ENCODE results near the gene CD44. TPM values are rescaled to one million over a fixed set of nuclear protein-coding genes. Genes with fewer than 3 reads are reported as not detected.

CD44 gene
- total RNA-seq, 6 experiments from 2014 or later = 12.2 to 64.1 (median 22.9) TPM

DNA sequence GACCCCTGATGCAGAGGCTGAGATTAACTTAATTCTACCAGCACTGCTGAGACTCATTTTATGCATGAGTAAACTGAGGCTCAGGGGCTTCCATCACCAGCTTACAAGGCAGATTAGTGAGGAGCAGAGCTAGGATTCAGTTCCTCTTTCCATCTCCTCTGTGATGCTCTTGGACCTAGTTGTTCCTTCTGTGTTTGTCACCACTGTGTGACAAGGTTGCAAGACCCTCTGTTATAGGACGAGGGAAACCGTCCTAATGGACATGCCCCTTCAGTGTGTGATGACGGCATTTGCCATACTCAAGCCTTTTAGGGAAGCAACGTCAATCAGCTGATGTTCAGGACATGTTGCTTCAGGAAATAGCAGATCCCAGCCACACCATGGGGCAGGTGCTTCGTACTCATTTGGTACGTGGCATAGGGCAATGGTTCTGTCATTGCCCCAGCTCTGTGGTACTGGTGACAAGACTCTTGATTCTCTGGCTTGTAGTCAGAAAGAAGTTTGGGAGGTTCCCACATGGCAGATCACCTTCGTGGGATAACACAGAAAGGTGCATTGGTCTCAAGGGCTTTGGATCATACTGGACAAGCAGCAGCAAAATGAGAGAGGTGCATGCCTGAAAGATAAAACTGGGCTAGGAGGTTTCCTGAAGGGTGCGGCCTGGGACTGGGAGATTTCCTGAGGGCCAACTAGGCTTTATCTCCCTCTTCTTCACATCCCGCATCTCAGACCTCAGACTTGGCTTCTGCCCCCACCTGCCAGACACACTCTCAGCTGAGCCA lies 23.9 kb upstream of the CD44 start:
- DNase-seq (no peak), ATAC-seq (no peak)
- no peak overlapping the region for H3K27ac ChIP-seq
- H3K4me3 ChIP-seq = no peak overlapping the region
- TF ChIP-seq, protein P1, sequence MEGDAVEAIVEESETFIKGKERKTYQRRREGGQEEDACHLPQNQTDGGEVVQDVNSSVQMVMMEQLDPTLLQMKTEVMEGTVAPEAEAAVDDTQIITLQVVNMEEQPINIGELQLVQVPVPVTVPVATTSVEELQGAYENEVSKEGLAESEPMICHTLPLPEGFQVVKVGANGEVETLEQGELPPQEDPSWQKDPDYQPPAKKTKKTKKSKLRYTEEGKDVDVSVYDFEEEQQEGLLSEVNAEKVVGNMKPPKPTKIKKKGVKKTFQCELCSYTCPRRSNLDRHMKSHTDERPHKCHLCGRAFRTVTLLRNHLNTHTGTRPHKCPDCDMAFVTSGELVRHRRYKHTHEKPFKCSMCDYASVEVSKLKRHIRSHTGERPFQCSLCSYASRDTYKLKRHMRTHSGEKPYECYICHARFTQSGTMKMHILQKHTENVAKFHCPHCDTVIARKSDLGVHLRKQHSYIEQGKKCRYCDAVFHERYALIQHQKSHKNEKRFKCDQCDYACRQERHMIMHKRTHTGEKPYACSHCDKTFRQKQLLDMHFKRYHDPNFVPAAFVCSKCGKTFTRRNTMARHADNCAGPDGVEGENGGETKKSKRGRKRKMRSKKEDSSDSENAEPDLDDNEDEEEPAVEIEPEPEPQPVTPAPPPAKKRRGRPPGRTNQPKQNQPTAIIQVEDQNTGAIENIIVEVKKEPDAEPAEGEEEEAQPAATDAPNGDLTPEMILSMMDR (IDR thresholded peaks at IDR 0.05) = no peak
- no peak for TF ChIP-seq POLR2A (IDR thresholded peaks at IDR 0.05)
- H3K36me3 ChIP-seq = no peaks in the 10 kb centered on the region
- intact Hi-C loops (cut with DNase I) = no loop called here
- WGBS (ENCODE audit: insufficient coverage, low coverage, low lambda C conversion rate, missing lambda C conversion rate) = 73% methylated on average over 6 of the region's 9 CpGs
- H3K4me1 ChIP-seq = no peaks in the 10 kb centered on the region
- H3K9me3 ChIP-seq = no peaks in the 10 kb centered on the region
- H3K27me3 ChIP-seq = no peaks in the 10 kb centered on the region

DNA sequence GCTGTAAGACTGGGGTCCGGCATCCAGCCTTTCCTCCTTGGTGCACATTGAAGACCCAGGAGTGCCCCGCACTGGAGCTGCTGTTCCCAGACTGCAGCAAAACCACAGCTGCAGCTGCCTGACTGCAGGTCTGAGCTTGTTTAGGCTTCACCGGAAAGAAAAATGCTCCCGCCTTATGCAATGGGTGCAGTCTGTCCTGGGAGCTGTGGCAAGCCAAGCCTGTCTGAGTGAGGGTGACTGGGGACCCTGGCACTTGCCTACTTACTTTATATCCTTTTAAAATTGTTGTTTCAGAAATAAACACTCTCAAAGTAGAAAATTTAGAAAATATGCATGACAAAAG lies 23.3 kb upstream of the CD44 start:
- Histone ChIP-seq H3K9me3 (no peaks in the 10 kb centered on the region), H3K4me3 (no peak overlapping the region), H3K4me1 (no peaks in the 10 kb centered on the region), H3K27me3 (no peaks in the 10 kb centered on the region), H3K36me3 (no peaks in the 10 kb centered on the region), H3K27ac (no peak overlapping the region)
- WGBS (ENCODE audit: insufficient coverage, low coverage, low lambda C conversion rate, missing lambda C conversion rate) = no CpG with 5 or more reads among the region's 4 CpGs
- DNase-seq = no peak
- intact Hi-C loops (cut with DNase I) = no loop called here
- no peak for TF ChIP-seq POLR2A (IDR thresholded peaks at IDR 0.05)
- TF ChIP-seq, protein P1 (IDR thresholded peaks at IDR 0.05) = no peak
- ATAC-seq = no peak

DNA sequence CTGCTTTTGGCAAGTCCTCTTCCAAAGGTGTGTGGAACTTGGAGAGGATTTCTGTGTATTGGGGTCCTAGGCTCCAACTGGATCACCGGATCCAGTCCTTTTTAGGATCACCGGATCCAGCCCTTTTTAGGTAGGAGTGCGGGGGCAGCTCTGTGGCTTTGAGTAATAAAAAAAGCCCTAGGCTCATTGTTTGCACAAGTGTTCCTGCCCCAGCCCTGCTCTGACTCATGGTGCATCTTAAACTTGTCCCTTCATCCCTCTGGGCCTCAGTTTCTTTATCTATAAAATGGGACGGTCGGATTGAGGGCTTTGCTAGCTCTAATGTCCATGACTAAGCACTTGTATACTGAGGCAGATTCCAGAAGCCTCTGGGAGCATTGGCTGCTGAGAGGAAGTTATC lies 22.7 kb upstream of the CD44 start:
- H3K9me3 ChIP-seq = no peaks in the 10 kb centered on the region
- H3K27ac ChIP-seq = no peak overlapping the region
- no peaks in the 10 kb centered on the region for H3K4me1 ChIP-seq
- no peaks in the 10 kb centered on the region for H3K36me3 ChIP-seq
- H3K27me3 ChIP-seq = no peaks in the 10 kb centered on the region
- ATAC-seq (no peak), DNase-seq (no peak)
- intact Hi-C loops (cut with DNase I) = no loop called here
- WGBS (ENCODE audit: insufficient coverage, low coverage, low lambda C conversion rate, missing lambda C conversion rate) = 71% methylated on average over 5 of the region's 5 CpGs
- no peak overlapping the region for H3K4me3 ChIP-seq
- TF ChIP-seq, protein P1 (IDR thresholded peaks at IDR 0.05) = no peak
- no peak for TF ChIP-seq POLR2A (IDR thresholded peaks at IDR 0.05)

DNA sequence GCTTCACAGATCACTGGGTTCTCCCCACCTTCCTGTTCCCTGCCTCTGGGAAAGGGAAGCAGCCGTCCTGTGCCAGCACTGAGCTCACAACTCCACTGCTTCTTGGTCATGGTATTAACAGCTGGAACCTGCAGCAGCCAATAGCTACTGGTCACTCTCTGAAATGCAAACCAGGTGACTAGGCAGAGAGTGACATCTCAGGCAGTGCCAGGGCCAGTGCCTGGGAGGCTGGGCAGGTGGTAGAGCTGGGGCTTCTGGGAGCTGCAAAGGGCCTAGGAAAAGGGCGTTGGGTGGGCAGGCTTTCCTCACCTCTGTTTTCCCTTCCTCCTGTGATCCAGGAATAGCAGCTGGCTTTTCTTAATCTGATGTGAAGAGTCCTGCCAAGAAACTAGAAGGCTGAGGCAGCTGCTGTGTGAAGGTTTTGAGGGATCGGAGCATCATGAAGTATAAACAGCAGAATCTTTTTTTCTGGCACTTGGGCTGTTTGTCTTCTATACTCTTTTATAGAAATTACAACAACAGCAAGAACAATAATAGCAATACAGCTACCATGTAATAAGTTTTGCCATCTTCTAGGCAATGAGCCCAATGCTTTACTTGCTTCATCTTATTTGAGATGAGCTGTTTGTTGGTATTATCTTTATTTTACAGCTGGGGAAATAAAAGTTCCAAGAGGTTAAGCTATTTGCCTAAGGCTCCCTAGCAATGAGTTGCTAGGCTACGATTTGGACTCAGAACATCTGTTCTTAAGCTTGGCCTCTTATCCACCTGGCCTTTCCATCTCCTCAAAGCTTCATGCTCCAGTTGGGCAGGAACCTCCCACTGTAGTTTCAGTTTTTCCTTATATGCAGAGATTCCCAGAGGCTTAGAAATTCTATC lies 22.0 kb upstream of the CD44 start:
- TF ChIP-seq, protein P1 (IDR thresholded peaks at IDR 0.05) = no peak
- no peak for TF ChIP-seq POLR2A (IDR thresholded peaks at IDR 0.05)
- intact Hi-C loops (cut with DNase I) = no loop called here

More for the DNA sequence above, 22.0 kb upstream of the CD44 start:
- H3K9me3 ChIP-seq = no peaks in the 10 kb centered on the region
- ATAC-seq = no peak
- no peak overlapping the region for H3K4me3 ChIP-seq
- H3K4me1 ChIP-seq = no peaks in the 10 kb centered on the region
- WGBS (ENCODE audit: insufficient coverage, low coverage, low lambda C conversion rate, missing lambda C conversion rate) = 82% methylated on average over 4 of the region's 4 CpGs
- H3K36me3 ChIP-seq = no peaks in the 10 kb centered on the region
- H3K27ac ChIP-seq = no peak overlapping the region
- no peaks in the 10 kb centered on the region for H3K27me3 ChIP-seq
- DNase-seq = no peak

Measured in right lobe of liver (tissue), 6 donors.